PC-9 (cell line): ENCODE results near the gene SLC1A3. TPM values are rescaled to one million over a fixed set of nuclear protein-coding genes. Genes with fewer than 3 reads are reported as not detected.

Source experiments
- BruUV-seq: library from RNA; stranded (reverse); fragments of 400-500 nt; replicated peaks from 2 replicates; lab custom pipeline; 2021; lab: Mats Ljungman, UMichigan
- CTCF ChIA-PET: fragments of 300-600 bp; sonication (Branson Sonifier 250); formaldehyde crosslinking; loops from one replicate; lab custom pipeline; 2022; ENCODE audit warnings: antibody characterized with exemption; lab: Charles Lee
- POLR2A ChIA-PET: fragments of 300-600 bp; sonication (Branson Sonifier 250); formaldehyde crosslinking; loops from one replicate; lab custom pipeline; 2022; ENCODE audit warnings: antibody characterized with exemption; ENCODE audit not compliant: unreplicated experiment; lab: Charles Lee
- DNase-seq, 2 experiments: peaks; one replicate each; pipeline versions ENCODE4 v3.0.0 to v3.0.0-alpha.2; 2015 to 2022; ENCODE audit warnings: mixed read lengths in 1 of 2
- H2AFZ ChIP-seq: fragments of 200-600 bp; sonication (generic); 2 replicates; pipeline ENCODE4 v1.8.1; 2017; ENCODE audit warnings: antibody characterized with exemption
- H3F3A ChIP-seq: fragments of 200-600 bp; sonication (generic); 2 replicates; pipeline ENCODE4 v1.8.1; 2017; ENCODE audit warnings: antibody characterized with exemption, mild to moderate bottlenecking, low read depth; ENCODE audit not compliant: insufficient read depth
- H3K27ac ChIP-seq: fragments of 200-600 bp; sonication (generic); 2 replicates; pipeline ENCODE4 v1.6.1; 2016; ENCODE audit warnings: mixed run types
- H3K27me3 ChIP-seq: fragments of 200-600 bp; sonication (generic); 2 replicates; pipeline ENCODE4 v1.6.1; 2016; ENCODE audit warnings: low read depth, mixed run types; ENCODE audit not compliant: insufficient read depth
- H3K36me3 ChIP-seq: fragments of 200-600 bp; sonication (generic); 2 replicates; pipeline ENCODE4 v1.6.1; 2016; ENCODE audit warnings: low read depth, mixed run types
- H3K4me1 ChIP-seq: fragments of 200-600 bp; sonication (generic); replicated peaks from 2 replicates; pipeline ENCODE4 v1.6.1; 2016; ENCODE audit warnings: mixed run types; ENCODE audit not compliant: insufficient read depth
- H3K4me2 ChIP-seq: fragments of 200-600 bp; sonication (generic); 2 replicates; pipeline ENCODE4 v1.6.1; 2017; ENCODE audit warnings: mixed run types
- H3K4me3 ChIP-seq: fragments of 200-600 bp; sonication (generic); 2 replicates; pipeline ENCODE4 v1.6.1; 2016; ENCODE audit warnings: mixed run types
- H3K79me2 ChIP-seq: fragments of 200-600 bp; sonication (generic); 2 replicates; pipeline ENCODE4 v1.6.1; 2017; ENCODE audit warnings: low read depth, mixed run types
- H3K9me2 ChIP-seq: fragments of 200-600 bp; sonication (generic); 2 replicates; pipeline ENCODE4 v1.8.1; 2017; ENCODE audit warnings: mild to moderate bottlenecking; ENCODE audit not compliant: insufficient read depth
- H3K9me3 ChIP-seq: fragments of 200-600 bp; sonication (generic); 2 replicates; pipeline ENCODE4 v1.8.1; 2016; ENCODE audit warnings: low read depth; ENCODE audit not compliant: insufficient read depth
- H4K20me1 ChIP-seq: fragments of 200-600 bp; sonication (generic); 2 replicates; pipeline ENCODE4 v1.8.1; 2017; ENCODE audit not compliant: insufficient read depth
- CTCF ChIP-seq: fragments of 200-600 bp; sonication (generic); conservative IDR thresholded peaks from 2 replicates; pipeline ENCODE4 v1.6.1; 2017; ENCODE audit warnings: mixed run types, antibody characterized with exemption, mild to moderate bottlenecking, moderate library complexity
- EZH2 ChIP-seq: fragments of 200-600 bp; sonication (generic); IDR thresholded peaks from 2 replicates; pipeline ENCODE4 v1.8.0; 2017; ENCODE audit warnings: antibody characterized with exemption, low read depth
- intact Hi-C: fragments of 100-400 bp; cut with micrococcal nuclease; formaldehyde crosslinking; loops from one replicate; pipeline ENCODE4 v1.10.0; 2022; ENCODE audit not compliant: unreplicated experiment
- total RNA-seq: library from RNA; stranded (reverse); gene quantifications from 2 replicates; pipeline ENCODE4 v1.2.3, GENCODE V29; 2021

The SLC1A3 gene
- total RNA-seq, 1 experiment from 2014 or later, result 0.24 TPM

GRCh38 chr5:36713541-36713940, 107.1 kb downstream of the SLC1A3 start:
- no peak for DNase-seq
- Histone ChIP-seq H3K4me3 (no peak overlapping the region), H3K79me2 (no peaks in the 10 kb centered on the region), H3K4me1 (no peaks in the 10 kb centered on the region), H3K27me3 (0 out of 2 replicates have a peak, but pooled peaks cover 4% of the 10 kb centered on the region), H4K20me1 (no peaks in the 10 kb centered on the region), H3K9me3 (no peaks in the 10 kb centered on the region), H3K36me3 (no peaks in the 10 kb centered on the region), H3K9me2 (no peaks in the 10 kb centered on the region), H2AFZ (no peak overlapping the region), H3K27ac (no peak overlapping the region), H3F3A (no peaks in the 10 kb centered on the region; the same call in 1 of the 2 replicates), H3K4me2 (no peak overlapping the region)
- BruUV-seq, result no TSS peak
- CTCF ChIA-PET, result no interaction called here
- POLR2A ChIA-PET, result no interaction called here
- intact Hi-C loops, result no loop called here
- TF ChIP-seq CTCF (no peak), EZH2 (no peak)

DNA sequence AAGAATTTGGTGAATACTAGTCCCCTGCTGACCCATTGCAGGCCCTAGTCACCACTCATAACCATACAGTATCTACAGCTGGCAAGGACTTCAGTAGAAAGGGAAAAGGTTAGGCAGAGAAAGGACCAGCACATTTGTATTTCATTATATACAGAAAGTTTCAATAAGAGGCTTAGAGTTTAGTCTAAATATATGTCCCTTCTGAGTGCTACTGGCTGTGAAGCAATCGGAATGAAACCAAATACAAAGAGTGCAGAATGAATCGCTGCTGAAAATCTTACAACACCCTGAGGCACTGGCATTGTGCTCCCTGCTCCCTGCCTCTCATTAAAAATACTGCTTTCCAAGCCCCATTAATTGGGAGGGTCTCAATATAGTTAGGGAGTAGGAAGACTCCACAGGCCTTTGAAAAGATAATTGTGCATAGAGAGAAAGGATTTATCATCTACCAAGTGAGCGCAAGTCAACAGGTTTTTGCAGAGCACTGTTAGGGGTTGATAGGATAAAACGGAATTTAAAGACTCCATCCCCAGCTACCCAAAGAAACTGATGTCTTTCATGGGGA, 110.8 kb downstream of the SLC1A3 start:
- H3K4me1 ChIP-seq, result no peaks in the 10 kb centered on the region
- H3K27ac ChIP-seq, result no peak overlapping the region
- POLR2A ChIA-PET, result no interaction called here
- H3K9me2 ChIP-seq, result no peaks in the 10 kb centered on the region
- no peak for DNase-seq
- BruUV-seq, result no TSS peak
- H3K79me2 ChIP-seq, result no peaks in the 10 kb centered on the region
- H3K4me3 ChIP-seq, result no peak overlapping the region
- H3K27me3 ChIP-seq, result 0 out of 2 replicates have a peak, but pooled peaks cover 4% of the 10 kb centered on the region
- H3K4me2 ChIP-seq, result no peak overlapping the region
- no peaks in the 10 kb centered on the region for H4K20me1 ChIP-seq
- no peaks in the 10 kb centered on the region; the same call in 1 of the 2 replicates for H3F3A ChIP-seq
- no peaks in the 10 kb centered on the region for H3K36me3 ChIP-seq
- intact Hi-C loops, result no loop called here
- TF ChIP-seq CTCF (no peak), EZH2 (no peak)
- no peaks in the 10 kb centered on the region for H3K9me3 ChIP-seq
- CTCF ChIA-PET, result no interaction called here
- no peak overlapping the region for H2AFZ ChIP-seq

DNA sequence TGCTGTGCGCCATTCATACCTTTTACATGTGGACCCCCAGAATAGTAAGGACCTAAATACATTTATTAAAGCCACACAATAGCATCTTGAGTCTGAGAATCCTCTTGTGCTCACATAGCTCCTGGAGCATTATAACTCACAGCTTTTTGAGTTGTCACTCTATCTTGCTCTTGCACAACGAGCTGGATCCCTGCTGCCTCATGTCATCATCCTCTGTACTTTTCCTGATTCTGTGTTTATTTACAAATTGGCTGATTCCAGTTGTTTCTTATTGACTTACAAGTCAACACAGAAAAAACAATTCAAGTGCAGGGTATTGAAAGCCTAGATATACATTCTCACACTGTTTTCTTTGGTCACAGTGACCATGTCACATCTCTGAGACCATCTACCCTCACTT, 112.9 kb downstream of the SLC1A3 start:
- Histone ChIP-seq H3K4me1 (no peaks in the 10 kb centered on the region), H3K27ac (no peak overlapping the region), H3K4me3 (no peak overlapping the region), H2AFZ (no peak overlapping the region), H4K20me1 (no peaks in the 10 kb centered on the region), H3K27me3 (no peaks in the 10 kb centered on the region), H3F3A (no peaks in the 10 kb centered on the region), H3K9me2 (no peaks in the 10 kb centered on the region), H3K79me2 (no peaks in the 10 kb centered on the region), H3K9me3 (no peaks in the 10 kb centered on the region), H3K4me2 (no peak overlapping the region), H3K36me3 (no peaks in the 10 kb centered on the region)
- no peak for TF ChIP-seq CTCF
- no peak for TF ChIP-seq EZH2
- no TSS peak for BruUV-seq
- ChIA-PET POLR2A (interaction anchor here (0.6 kb wide), 1 partner anchor 175 kb away, joined by 9 read pairs; no protein-coding TSS in a partner anchor), CTCF (interaction anchor here (0.6 kb wide), 1 partner anchor 660 kb away, joined by 4 read pairs; the partner anchor contains the start of gene WDR70)
- DNase-seq, result no peak
- intact Hi-C loops, result no loop called here
